GM18909 (cell line): Measurements from ENCODE around the gene KRTAP5-11.
"Not testable (repeated sequence)": the region's sequence is repeated elsewhere in the genome, so short reads cannot be mapped to it uniquely, and the experiment has no call there.

Source experiments
- ATAC-seq: cut with Tn5 transposase; IDR thresholded peaks from one replicate; pipeline ENCODE4 v1.9.1; 2021; ENCODE audit warnings: mild to moderate bottlenecking; ENCODE audit not compliant: unreplicated experiment, poor library complexity

Gene KRTAP5-11

GRCh38 chr11:71582309-71582895 lies at the start of gene KRTAP5-11:
TSS of gene KRTAP5-11 (minus strand) at chr11:71582875. CDS start at chr11:71582837, 38 bp downstream.
- no peak for ATAC-seq

- ATAC-seq = not testable (repeated sequence)
These were observed 48.9 kb upstream of the KRTAP5-11 start for GRCh38 chr11:71631551-71631950.

GRCh38 chr11:71630071-71630470 lies 47.4 kb upstream of the KRTAP5-11 start:
- not testable (repeated sequence) for ATAC-seq

- not testable (repeated sequence) for ATAC-seq
These were observed 46.3 kb upstream of the KRTAP5-11 start for GRCh38 chr11:71628943-71629342.

GRCh38 chr11:71623226-71623625 lies 40.6 kb upstream of the KRTAP5-11 start:
- not testable (repeated sequence) for ATAC-seq

- ATAC-seq = not testable (repeated sequence)
These were observed 39.9 kb upstream of the KRTAP5-11 start for GRCh38 chr11:71622561-71622960.

- not testable (repeated sequence) for ATAC-seq
These were observed 32.3 kb upstream of the KRTAP5-11 start for GRCh38 chr11:71615003-71615402.

GRCh38 chr11:71614366-71614917 lies 31.8 kb upstream of the KRTAP5-11 start:
- ATAC-seq = not testable (repeated sequence)

GRCh38 chr11:71613931-71614330 lies 31.3 kb upstream of the KRTAP5-11 start:
- ATAC-seq = not testable (repeated sequence)

GRCh38 chr11:71611218-71611910 lies 28.7 kb upstream of the KRTAP5-11 start:
- not testable (repeated sequence) for ATAC-seq

- not testable (repeated sequence) for ATAC-seq
These were observed 25.6 kb upstream of the KRTAP5-11 start for GRCh38 chr11:71608272-71608671.

- ATAC-seq = not testable (repeated sequence)
These were observed 25.0 kb upstream of the KRTAP5-11 start for GRCh38 chr11:71607520-71608216.

GRCh38 chr11:71606853-71607519 lies 24.3 kb upstream of the KRTAP5-11 start:
- not testable (repeated sequence) for ATAC-seq

GRCh38 chr11:71604798-71605488 lies 22.3 kb upstream of the KRTAP5-11 start:
- not testable (repeated sequence) for ATAC-seq

- not testable (repeated sequence) for ATAC-seq
These were observed 20.5 kb upstream of the KRTAP5-11 start for GRCh38 chr11:71603221-71603620.

- not testable (repeated sequence) for ATAC-seq
These were observed 6.9 kb upstream of the KRTAP5-11 start for GRCh38 chr11:71589546-71589920.

- ATAC-seq = not testable (repeated sequence)
These were observed 6.3 kb upstream of the KRTAP5-11 start for GRCh38 chr11:71588822-71589545.

GRCh38 chr11:71588314-71588713 lies 5.6 kb upstream of the KRTAP5-11 start:
- ATAC-seq = not testable (repeated sequence)

GRCh38 chr11:71585673-71586072 lies 3.0 kb upstream of the KRTAP5-11 start:
- ATAC-seq = not testable (repeated sequence)
